Subcutaneous adipose tissue (tissue), 4 donors: Measurements from ENCODE around the gene NEMP2. TPM values are rescaled to one million over a fixed set of nuclear protein-coding genes. Genes with fewer than 3 reads are reported as not detected.

Experiments
- total RNA-seq, 4 donors: library from RNA; depleted of rRNA; stranded (reverse); fragments of >200 nt; gene quantifications; one replicate each; pipeline ENCODE4 v1.1.0, GENCODE V29; 2016
- TF ChIP-seq, protein P1 (sequence below): fragments of 450-650 bp; IDR thresholded peaks from one replicate; pipeline ENCODE4 v1.5.1; 2016; ENCODE audit warnings: low read depth, mild to moderate bottlenecking, control low read depth, antibody characterized with exemption, moderate library complexity

NEMP2 gene
- total RNA-seq, 4 donors from 2014 or later = 5.1 to 9.0 (median 7.3) TPM

DNA sequence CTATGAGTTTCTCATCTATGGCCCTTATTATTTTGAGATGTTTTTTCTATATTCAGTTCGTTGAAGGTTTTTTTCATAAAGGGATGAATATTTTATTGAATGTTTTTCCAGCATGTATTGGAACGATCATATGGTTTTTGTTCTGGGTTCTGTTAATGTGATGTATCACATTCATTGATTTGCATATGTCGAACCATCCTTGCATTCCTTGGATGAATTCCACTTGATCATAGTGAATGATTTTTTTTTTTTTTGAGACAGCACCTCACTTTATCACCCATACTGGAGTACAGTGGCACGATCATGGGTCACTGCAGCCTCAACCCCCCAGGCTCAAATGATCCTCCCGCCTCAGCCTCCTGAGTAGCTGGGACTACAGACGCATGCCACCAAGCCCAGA lies 5.5 kb upstream of the NEMP2 start:
- TF ChIP-seq, protein P1, sequence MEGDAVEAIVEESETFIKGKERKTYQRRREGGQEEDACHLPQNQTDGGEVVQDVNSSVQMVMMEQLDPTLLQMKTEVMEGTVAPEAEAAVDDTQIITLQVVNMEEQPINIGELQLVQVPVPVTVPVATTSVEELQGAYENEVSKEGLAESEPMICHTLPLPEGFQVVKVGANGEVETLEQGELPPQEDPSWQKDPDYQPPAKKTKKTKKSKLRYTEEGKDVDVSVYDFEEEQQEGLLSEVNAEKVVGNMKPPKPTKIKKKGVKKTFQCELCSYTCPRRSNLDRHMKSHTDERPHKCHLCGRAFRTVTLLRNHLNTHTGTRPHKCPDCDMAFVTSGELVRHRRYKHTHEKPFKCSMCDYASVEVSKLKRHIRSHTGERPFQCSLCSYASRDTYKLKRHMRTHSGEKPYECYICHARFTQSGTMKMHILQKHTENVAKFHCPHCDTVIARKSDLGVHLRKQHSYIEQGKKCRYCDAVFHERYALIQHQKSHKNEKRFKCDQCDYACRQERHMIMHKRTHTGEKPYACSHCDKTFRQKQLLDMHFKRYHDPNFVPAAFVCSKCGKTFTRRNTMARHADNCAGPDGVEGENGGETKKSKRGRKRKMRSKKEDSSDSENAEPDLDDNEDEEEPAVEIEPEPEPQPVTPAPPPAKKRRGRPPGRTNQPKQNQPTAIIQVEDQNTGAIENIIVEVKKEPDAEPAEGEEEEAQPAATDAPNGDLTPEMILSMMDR = no peak

GRCh38 chr2:190538201-190538600 lies 3.7 kb upstream of the NEMP2 start:
- TF ChIP-seq, protein P1 = no peak

DNA sequence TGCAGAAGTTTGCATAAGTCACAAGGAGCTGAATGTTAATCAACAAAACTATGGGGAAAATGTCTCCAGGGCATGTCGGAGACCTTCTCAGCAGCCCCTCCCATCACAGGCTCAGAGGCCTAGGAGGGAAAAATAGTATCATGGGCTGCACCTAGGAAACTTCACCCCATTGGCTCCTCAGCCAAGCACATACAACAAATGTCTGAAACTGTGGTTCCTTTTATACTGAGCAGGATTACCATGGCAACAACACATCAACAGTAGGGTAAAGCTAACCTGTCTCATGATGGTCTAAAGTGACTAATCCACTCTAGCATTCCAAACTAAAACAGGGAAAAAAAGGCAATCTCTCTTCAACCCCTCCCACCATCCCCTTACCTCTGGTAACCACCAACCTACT lies 3.2 kb upstream of the NEMP2 start:
- TF ChIP-seq, protein P1 = no peak

GRCh38 chr2:190535586-190535985 lies 1.1 kb upstream of the NEMP2 start:
- TF ChIP-seq, protein P1 = no peak

DNA sequence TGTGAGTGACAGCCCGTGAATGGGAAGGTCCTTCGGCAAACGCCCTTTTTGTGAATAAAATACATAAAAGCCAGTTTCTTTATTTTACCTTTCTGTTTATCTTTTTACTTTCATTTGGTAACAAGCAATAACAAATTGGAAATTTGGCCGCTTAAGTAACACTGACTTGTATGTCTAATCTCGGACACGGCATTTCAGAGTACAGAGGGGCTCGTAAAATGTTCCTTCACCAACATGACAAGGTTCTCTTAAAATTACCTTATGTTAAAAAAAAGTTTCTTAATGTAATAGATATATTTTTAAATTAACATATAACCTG lies 558 bp upstream of the NEMP2 start:
- TF ChIP-seq, protein P1 = no peak

- TF ChIP-seq, protein P1 = no peak
Measured at GRCh38 chr2:190533968-190534309, 583 bp downstream of the NEMP2 start.

DNA sequence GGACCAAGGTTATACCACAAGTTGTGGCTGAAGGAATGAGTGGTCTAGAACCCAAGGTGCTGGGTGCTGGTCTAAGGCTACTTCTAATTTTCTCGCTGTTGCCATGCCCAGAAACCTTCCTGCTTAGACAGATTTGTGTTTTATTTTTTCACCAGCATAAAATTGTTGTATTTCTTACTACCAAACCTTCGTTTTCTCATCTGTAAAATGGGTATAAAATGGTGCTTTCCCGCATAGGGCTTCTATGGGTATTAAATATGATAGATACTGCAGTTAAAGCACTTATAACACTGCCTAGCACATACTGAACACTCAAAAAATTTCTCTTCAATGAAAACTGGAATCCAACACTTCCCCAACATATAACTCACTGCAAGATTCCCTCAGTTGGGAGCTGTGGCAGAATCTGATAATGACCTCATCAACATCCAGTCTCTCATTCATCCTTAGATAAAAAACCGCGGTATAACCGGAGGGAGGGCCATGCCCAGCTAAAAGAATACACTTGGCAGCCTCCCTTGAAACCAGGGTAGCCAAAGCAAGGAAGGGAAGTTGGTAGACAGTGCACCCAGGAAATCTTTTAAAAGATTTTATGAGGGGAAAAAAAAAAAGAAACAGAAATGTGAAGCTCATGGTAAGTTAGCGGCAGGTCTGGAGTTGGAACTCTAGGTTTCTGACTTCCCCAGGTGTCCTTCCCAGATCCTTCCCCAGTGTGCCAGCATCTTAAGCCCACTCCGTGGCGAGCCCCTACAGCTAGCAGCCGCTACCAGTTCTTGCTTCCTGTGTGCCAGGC lies 1.2 kb downstream of the NEMP2 start:
- TF ChIP-seq, protein P1 = no peak
